HCT116 (cell line): ENCODE measurements around the gene NEDD4L. TPM values are rescaled to one million over a fixed set of nuclear protein-coding genes. Genes with fewer than 3 reads are reported as not detected.

Source experiments
- ATAC-seq: fragments of 200-7000 bp; cut with Tn5 transposase; 2 replicates; pipeline ENCODE4 v1.9.1; 2020; ENCODE audit warnings: mild to moderate bottlenecking, moderate library complexity
- BruUV-seq: library from RNA; stranded (reverse); fragments of 400-500 nt; replicated peaks from 2 replicates; lab custom pipeline; 2021; lab: Mats Ljungman, UMichigan
- CTCF ChIA-PET: fragments of 300-600 bp; sonication (Branson Sonifier 250); formaldehyde crosslinking; loops from one replicate; lab custom pipeline; 2021; ENCODE audit warnings: antibody characterized with exemption; lab: Charles Lee
- POLR2A ChIA-PET: fragments of 300-600, 350-600 bp; sonication (Branson Sonifier 250); formaldehyde crosslinking; loops from one replicate; lab custom pipeline; 2021; ENCODE audit warnings: antibody characterized with exemption; lab: Charles Lee
- RAD21 ChIA-PET, 2 experiments: fragments of 300-600 bp; sonication (Branson Sonifier 250); formaldehyde crosslinking; loops; one replicate each; lab custom pipeline; 2023; ENCODE audit warnings: low total read pairs in 2 of 2; ENCODE audit not compliant: uncharacterized antibody in 2 of 2, unreplicated experiment in 2 of 2, low non-redundant PET in 1 of 2; lab: Charles Lee
- DNase-seq: peaks from one replicate; pipeline ENCODE4 v3.0.0-alpha.2; 2010; ENCODE audit warnings: low read depth, low spot score
- H2AFZ ChIP-seq: fragments of 200-600 bp; shearing (Covaris generic), sonication (generic); 2 replicates; pipeline ENCODE4 v1.6.1; 2017; ENCODE audit warnings: low read depth, mixed run types, mixed read lengths, antibody characterized with exemption, low read length; ENCODE audit not compliant: poor library complexity, severe bottlenecking
- H3K27ac ChIP-seq: 2 replicates; pipeline ENCODE4 v1.5.1; 2012; ENCODE audit warnings: low read depth, low read length
- H3K27me3 ChIP-seq: fragments of 200-600 bp; sonication (generic); 2 replicates; pipeline ENCODE4 v1.6.1; 2016; ENCODE audit warnings: mixed run types, low read length, mixed read lengths; ENCODE audit not compliant: insufficient read depth
- H3K36me3 ChIP-seq, 2 experiments: fragments of 200-500 bp in 1 of 2; fragments of 200-600 bp in 1 of 2; sonication (Bioruptor generic) in 1 of 2; sonication (generic) in 1 of 2; 2 replicates each; pipeline versions ENCODE4 v1.5.1 to v1.6.1; 2014 to 2016; ENCODE audit warnings: low read length in 2 of 2, inconsistent platforms in 1 of 2, mixed read lengths in 1 of 2, mixed run types in 1 of 2; ENCODE audit not compliant: insufficient read depth in 2 of 2, control insufficient read depth in 1 of 2
- H3K4me1 ChIP-seq, 2 experiments: fragments of 200-600 bp in 1 of 2; sonication (generic) in 1 of 2; 2 replicates each; pipeline versions ENCODE4 v1.5.1 to v1.6.1; 2012 to 2017; ENCODE audit warnings: low read length in 2 of 2, inconsistent platforms in 1 of 2, mild to moderate bottlenecking in 1 of 2, mixed read lengths in 1 of 2, mixed run types in 1 of 2, moderate library complexity in 1 of 2; ENCODE audit not compliant: insufficient read depth in 2 of 2, control insufficient read depth in 1 of 2
- H3K4me2 ChIP-seq: fragments of 200-600 bp; sonication (generic); 2 replicates; pipeline ENCODE4 v1.6.1; 2017; ENCODE audit warnings: mixed run types, low read length, mixed read lengths
- H3K4me3 ChIP-seq, 2 experiments: fragments of 200-600 bp in 1 of 2; sonication (generic) in 1 of 2; replicated peaks in 1 of 2; 2 replicates each; pipeline ENCODE4 v1.5.1; 2011 to 2016; ENCODE audit warnings: low read length in 2 of 2, control low read depth in 1 of 2, low read depth in 1 of 2, mild to moderate bottlenecking in 1 of 2, mixed read lengths in 1 of 2, mixed run types in 1 of 2
- H3K79me2 ChIP-seq: fragments of 200-600 bp; sonication (generic); 2 replicates; pipeline ENCODE4 v1.6.1; 2017; ENCODE audit warnings: mild to moderate bottlenecking, mixed run types, low read length, moderate library complexity, mixed read lengths; ENCODE audit not compliant: insufficient read depth
- H3K9ac ChIP-seq: fragments of 200-600 bp; sonication (generic); 2 replicates; pipeline ENCODE4 v1.6.1; 2016; ENCODE audit warnings: low read length, mixed read lengths
- H3K9me2 ChIP-seq: fragments of 200-600 bp; sonication (generic), shearing (Covaris generic); 2 replicates; pipeline ENCODE4 v1.6.1; 2017; ENCODE audit warnings: mixed run types, mild to moderate bottlenecking, moderate library complexity; ENCODE audit not compliant: insufficient read depth
- H3K9me3 ChIP-seq, 2 experiments: fragments of 200-500 bp in 1 of 2; fragments of 200-600 bp in 1 of 2; sonication (Bioruptor generic) in 1 of 2; sonication (generic) in 1 of 2; 2 replicates each; pipeline ENCODE4 v1.6.1; 2014 to 2017; ENCODE audit warnings: low read length in 2 of 2, mixed read lengths in 2 of 2, inconsistent platforms in 1 of 2, low read depth in 1 of 2, mild to moderate bottlenecking in 1 of 2, mixed run types in 1 of 2, moderate library complexity in 1 of 2; ENCODE audit not compliant: control insufficient read depth in 1 of 2, insufficient read depth in 1 of 2
- H4K20me1 ChIP-seq: fragments of 200-600 bp; sonication (generic), shearing (Covaris generic); 2 replicates; pipeline ENCODE4 v1.6.1; 2017; ENCODE audit warnings: mixed run types, mild to moderate bottlenecking, moderate library complexity; ENCODE audit not compliant: insufficient read depth
- CBX3 ChIP-seq: IDR thresholded peaks from 2 replicates; pipeline ENCODE4 v1.6.1; 2012; ENCODE audit warnings: low read depth
- CEBPB ChIP-seq: IDR thresholded peaks from 2 replicates; pipeline ENCODE4 v1.6.1; 2012; ENCODE audit warnings: low read depth
- EGR1 ChIP-seq: IDR thresholded peaks from 2 replicates; pipeline ENCODE4 v1.6.1; 2012; ENCODE audit warnings: low read depth
- EZH2 ChIP-seq: fragments of 200-600 bp; sonication (generic); IDR thresholded peaks from 2 replicates; pipeline ENCODE4 v1.6.1; 2017; ENCODE audit warnings: antibody characterized with exemption, mixed run types
- EZH2phosphoT487 ChIP-seq: fragments of 200-600 bp; IDR thresholded peaks from 2 replicates; pipeline ENCODE4 v1.6.1; 2018; ENCODE audit warnings: antibody characterized with exemption, borderline replicate concordance
- FOSL1 ChIP-seq: IDR thresholded peaks from 2 replicates; pipeline ENCODE4 v1.6.1; 2012; ENCODE audit warnings: low read depth
- POLR2A ChIP-seq: IDR thresholded peaks from 2 replicates; pipeline ENCODE4 v1.7.0; 2011; ENCODE audit warnings: borderline replicate concordance; ENCODE audit not compliant: insufficient read depth, insufficient read length; ENCODE audit errors: extremely low read depth
- POLR2AphosphoS5 ChIP-seq: IDR thresholded peaks from 2 replicates; pipeline ENCODE4 v1.6.1; 2011; ENCODE audit warnings: mild to moderate bottlenecking, low read depth, low read length, moderate library complexity
- RAD21 ChIP-seq: IDR thresholded peaks from 2 replicates; pipeline ENCODE4 v1.6.1; 2012; ENCODE audit warnings: low read depth, mild to moderate bottlenecking
- SIN3A ChIP-seq: IDR thresholded peaks from 2 replicates; pipeline ENCODE4 v1.6.1; 2012; ENCODE audit warnings: low read depth
- SP1 ChIP-seq: IDR thresholded peaks from 2 replicates; pipeline ENCODE4 v1.6.1; 2012; ENCODE audit warnings: low read depth
- SRF ChIP-seq: IDR thresholded peaks from 2 replicates; pipeline ENCODE4 v1.6.1; 2012; ENCODE audit warnings: low read depth
- TCF7L2 ChIP-seq: IDR thresholded peaks from 2 replicates; pipeline ENCODE4 v1.7.0; 2011; ENCODE audit warnings: borderline replicate concordance, inconsistent platforms; ENCODE audit not compliant: insufficient read depth, insufficient read length; ENCODE audit errors: extremely low read depth
- YY1 ChIP-seq: IDR thresholded peaks from 2 replicates; pipeline ENCODE4 v1.6.1; 2011; ENCODE audit warnings: low read length, low read depth, moderate library complexity, mild to moderate bottlenecking; ENCODE audit not compliant: insufficient replicate concordance; ENCODE audit errors: extremely low read depth
- ZFX ChIP-seq: fragments of 450-650 bp; IDR thresholded peaks from 2 replicates; pipeline ENCODE4 v1.6.1; 2017
- ZNF274 ChIP-seq: fragments of 200-500 bp; sonication (Bioruptor generic); IDR thresholded peaks from 2 replicates; pipeline ENCODE4 v1.6.1; 2014; ENCODE audit warnings: mild to moderate bottlenecking, low read depth, low read length, inconsistent platforms
- intact Hi-C: fragments of 100-400 bp; cut with micrococcal nuclease; formaldehyde crosslinking; loops from 2 replicates; pipeline ENCODE4 v1.10.0; 2022
- total RNA-seq: library from RNA; stranded (reverse); gene quantifications from one replicate; pipeline ENCODE4 v1.2.1, GENCODE V29; 2021; ENCODE audit not compliant: unreplicated experiment
- TF ChIP-seq, protein P1 (sequence below): IDR thresholded peaks from 2 replicates; pipeline ENCODE4 v1.6.1; 2012
- TF ChIP-seq, protein P2 (sequence below): IDR thresholded peaks from 2 replicates; pipeline ENCODE4 v1.6.1; 2012; ENCODE audit warnings: low read depth
- TF ChIP-seq, protein P3 (sequence below), 3 experiments: fragments of 200-600 bp in 1 of 3; sonication (generic) in 1 of 3; IDR thresholded peaks in 2 of 3; conservative IDR thresholded peaks in 1 of 3; 2 replicates each; pipeline ENCODE4 v1.5.1; 2012 to 2017; ENCODE audit warnings: low read depth in 2 of 3, low read length in 2 of 3, antibody characterized with exemption in 1 of 3, borderline replicate concordance in 1 of 3, control low read depth in 1 of 3, mild to moderate bottlenecking in 1 of 3, mixed read lengths in 1 of 3, mixed run types in 1 of 3, moderate library complexity in 1 of 3; ENCODE audit not compliant: insufficient read depth in 1 of 3
- TF ChIP-seq, protein P4 (sequence below): IDR thresholded peaks from 2 replicates; pipeline ENCODE4 v1.6.1; 2011; ENCODE audit warnings: mild to moderate bottlenecking, low read length, moderate library complexity; ENCODE audit not compliant: insufficient replicate concordance; ENCODE audit errors: extremely low read depth

Gene NEDD4L
- total RNA-seq, 1 experiment from 2014 or later = 41.5 TPM

DNA sequence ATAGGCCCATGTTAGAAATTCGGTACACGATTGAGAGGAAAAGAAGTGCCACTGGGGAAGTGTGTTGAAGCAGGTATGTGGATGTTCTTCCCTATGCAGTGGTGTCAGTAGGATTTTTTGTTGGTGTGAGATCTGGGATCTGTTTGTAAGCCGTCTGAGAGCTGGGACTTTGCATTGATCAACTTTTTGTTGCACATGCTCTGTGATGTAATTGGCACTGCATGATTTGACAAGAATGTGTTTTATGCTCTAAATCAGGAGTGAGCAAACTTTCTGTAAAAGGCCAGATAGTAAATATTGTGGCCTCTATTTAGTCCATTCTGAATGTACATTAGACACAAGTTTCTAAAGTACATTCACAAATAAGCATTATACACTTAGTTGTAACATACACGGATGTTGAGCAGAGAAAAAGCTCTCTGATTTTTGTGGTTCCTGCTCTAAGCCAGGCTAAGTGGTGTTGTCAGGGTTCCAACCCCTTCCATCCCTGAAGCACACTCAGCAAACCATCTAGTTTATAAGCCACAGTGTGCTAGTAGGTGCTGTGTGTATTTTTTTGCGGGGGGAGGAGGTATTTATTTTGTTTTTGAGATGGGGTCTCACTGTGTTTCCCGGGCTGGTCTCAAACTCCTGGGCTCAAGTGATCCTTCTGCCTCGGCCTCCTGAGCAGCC, 235.6 kb downstream of the NEDD4L start:
- TF ChIP-seq EGR1 = no peak
- no peak for TF ChIP-seq RAD21
- no peak for TF ChIP-seq CEBPB
- TF ChIP-seq POLR2AphosphoS5 = no peak
- no peak for TF ChIP-seq EZH2
- TF ChIP-seq, protein P1, sequence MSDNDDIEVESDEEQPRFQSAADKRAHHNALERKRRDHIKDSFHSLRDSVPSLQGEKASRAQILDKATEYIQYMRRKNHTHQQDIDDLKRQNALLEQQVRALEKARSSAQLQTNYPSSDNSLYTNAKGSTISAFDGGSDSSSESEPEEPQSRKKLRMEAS = no peak
- TF ChIP-seq, protein P2, sequence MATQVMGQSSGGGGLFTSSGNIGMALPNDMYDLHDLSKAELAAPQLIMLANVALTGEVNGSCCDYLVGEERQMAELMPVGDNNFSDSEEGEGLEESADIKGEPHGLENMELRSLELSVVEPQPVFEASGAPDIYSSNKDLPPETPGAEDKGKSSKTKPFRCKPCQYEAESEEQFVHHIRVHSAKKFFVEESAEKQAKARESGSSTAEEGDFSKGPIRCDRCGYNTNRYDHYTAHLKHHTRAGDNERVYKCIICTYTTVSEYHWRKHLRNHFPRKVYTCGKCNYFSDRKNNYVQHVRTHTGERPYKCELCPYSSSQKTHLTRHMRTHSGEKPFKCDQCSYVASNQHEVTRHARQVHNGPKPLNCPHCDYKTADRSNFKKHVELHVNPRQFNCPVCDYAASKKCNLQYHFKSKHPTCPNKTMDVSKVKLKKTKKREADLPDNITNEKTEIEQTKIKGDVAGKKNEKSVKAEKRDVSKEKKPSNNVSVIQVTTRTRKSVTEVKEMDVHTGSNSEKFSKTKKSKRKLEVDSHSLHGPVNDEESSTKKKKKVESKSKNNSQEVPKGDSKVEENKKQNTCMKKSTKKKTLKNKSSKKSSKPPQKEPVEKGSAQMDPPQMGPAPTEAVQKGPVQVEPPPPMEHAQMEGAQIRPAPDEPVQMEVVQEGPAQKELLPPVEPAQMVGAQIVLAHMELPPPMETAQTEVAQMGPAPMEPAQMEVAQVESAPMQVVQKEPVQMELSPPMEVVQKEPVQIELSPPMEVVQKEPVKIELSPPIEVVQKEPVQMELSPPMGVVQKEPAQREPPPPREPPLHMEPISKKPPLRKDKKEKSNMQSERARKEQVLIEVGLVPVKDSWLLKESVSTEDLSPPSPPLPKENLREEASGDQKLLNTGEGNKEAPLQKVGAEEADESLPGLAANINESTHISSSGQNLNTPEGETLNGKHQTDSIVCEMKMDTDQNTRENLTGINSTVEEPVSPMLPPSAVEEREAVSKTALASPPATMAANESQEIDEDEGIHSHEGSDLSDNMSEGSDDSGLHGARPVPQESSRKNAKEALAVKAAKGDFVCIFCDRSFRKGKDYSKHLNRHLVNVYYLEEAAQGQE = no peak
- TF ChIP-seq YY1 = no peak
- TF ChIP-seq POLR2A = no peak
- no peak for TF ChIP-seq CBX3
- no peak for TF ChIP-seq TCF7L2
- TF ChIP-seq, protein P3, sequence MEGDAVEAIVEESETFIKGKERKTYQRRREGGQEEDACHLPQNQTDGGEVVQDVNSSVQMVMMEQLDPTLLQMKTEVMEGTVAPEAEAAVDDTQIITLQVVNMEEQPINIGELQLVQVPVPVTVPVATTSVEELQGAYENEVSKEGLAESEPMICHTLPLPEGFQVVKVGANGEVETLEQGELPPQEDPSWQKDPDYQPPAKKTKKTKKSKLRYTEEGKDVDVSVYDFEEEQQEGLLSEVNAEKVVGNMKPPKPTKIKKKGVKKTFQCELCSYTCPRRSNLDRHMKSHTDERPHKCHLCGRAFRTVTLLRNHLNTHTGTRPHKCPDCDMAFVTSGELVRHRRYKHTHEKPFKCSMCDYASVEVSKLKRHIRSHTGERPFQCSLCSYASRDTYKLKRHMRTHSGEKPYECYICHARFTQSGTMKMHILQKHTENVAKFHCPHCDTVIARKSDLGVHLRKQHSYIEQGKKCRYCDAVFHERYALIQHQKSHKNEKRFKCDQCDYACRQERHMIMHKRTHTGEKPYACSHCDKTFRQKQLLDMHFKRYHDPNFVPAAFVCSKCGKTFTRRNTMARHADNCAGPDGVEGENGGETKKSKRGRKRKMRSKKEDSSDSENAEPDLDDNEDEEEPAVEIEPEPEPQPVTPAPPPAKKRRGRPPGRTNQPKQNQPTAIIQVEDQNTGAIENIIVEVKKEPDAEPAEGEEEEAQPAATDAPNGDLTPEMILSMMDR (IDR thresholded peaks at IDR 0.05 in 2 of 3, conservative IDR thresholded peaks at IDR 0.05 in 1 of 3; ENCODE audit: borderline replicate concordance in 1 of 3, insufficient read depth in 1 of 3, low read depth in 2 of 3, low read length in 2 of 3) = no peak
- no peak for TF ChIP-seq SIN3A
- TF ChIP-seq EZH2phosphoT487 = no peak
- no peak for TF ChIP-seq FOSL1
- TF ChIP-seq, protein P4, sequence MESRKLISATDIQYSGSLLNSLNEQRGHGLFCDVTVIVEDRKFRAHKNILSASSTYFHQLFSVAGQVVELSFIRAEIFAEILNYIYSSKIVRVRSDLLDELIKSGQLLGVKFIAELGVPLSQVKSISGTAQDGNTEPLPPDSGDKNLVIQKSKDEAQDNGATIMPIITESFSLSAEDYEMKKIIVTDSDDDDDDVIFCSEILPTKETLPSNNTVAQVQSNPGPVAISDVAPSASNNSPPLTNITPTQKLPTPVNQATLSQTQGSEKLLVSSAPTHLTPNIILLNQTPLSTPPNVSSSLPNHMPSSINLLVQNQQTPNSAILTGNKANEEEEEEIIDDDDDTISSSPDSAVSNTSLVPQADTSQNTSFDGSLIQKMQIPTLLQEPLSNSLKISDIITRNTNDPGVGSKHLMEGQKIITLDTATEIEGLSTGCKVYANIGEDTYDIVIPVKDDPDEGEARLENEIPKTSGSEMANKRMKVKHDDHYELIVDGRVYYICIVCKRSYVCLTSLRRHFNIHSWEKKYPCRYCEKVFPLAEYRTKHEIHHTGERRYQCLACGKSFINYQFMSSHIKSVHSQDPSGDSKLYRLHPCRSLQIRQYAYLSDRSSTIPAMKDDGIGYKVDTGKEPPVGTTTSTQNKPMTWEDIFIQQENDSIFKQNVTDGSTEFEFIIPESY = no peak
- TF ChIP-seq SP1 = no peak
- no peak for TF ChIP-seq SRF
- no peak for TF ChIP-seq ZFX
- TF ChIP-seq ZNF274 = no peak
- no peak overlapping the region for H2AFZ ChIP-seq
- no TSS peak for BruUV-seq
- no peaks in the 10 kb centered on the region for H3K9me2 ChIP-seq
- no peaks in the 10 kb centered on the region; a peak in 1 of 4 replicates for H3K4me1 ChIP-seq
- H3K9me3 ChIP-seq = no peaks in the 10 kb centered on the region
- no peaks in the 10 kb centered on the region for H3K36me3 ChIP-seq
- no peak for ATAC-seq
- no peak overlapping the region for H3K9ac ChIP-seq
- H3K4me3 ChIP-seq = no peak overlapping the region
- H3K27ac ChIP-seq = no peak overlapping the region
- ChIA-PET RAD21 (no interaction called here), CTCF (no interaction called here), POLR2A (no interaction called here)
- H3K4me2 ChIP-seq = no peak overlapping the region
- no peak for DNase-seq
- H3K79me2 ChIP-seq = no peaks in the 10 kb centered on the region
- no peaks in the 10 kb centered on the region for H3K27me3 ChIP-seq
- intact Hi-C loops = no loop called here
- no peaks in the 10 kb centered on the region for H4K20me1 ChIP-seq
